B cell (primary cell): Measurements from ENCODE around the gene CPNE9.

Experiments used
- CTCF ChIP-seq: fragments of 200-600 bp; IDR thresholded peaks from one replicate; pipeline ENCODE4 v1.8.0; 2022; ENCODE audit warnings: antibody characterized with exemption, mild to moderate bottlenecking
- EZH2 ChIP-seq: IDR thresholded peaks from 2 replicates; pipeline ENCODE4 v1.6.1; 2012; ENCODE audit warnings: borderline replicate concordance, low read depth, mild to moderate bottlenecking, moderate library complexity, low read length; ENCODE audit not compliant: insufficient read depth, poor library complexity, severe bottlenecking

- TF ChIP-seq CTCF, result no peak
- TF ChIP-seq EZH2, result no peak
These were observed 13.3 kb downstream of the CPNE9 start for GRCh38 chr3:9716801-9717555.
